ENCODE measurements around the gene MMRN1.

DNA sequence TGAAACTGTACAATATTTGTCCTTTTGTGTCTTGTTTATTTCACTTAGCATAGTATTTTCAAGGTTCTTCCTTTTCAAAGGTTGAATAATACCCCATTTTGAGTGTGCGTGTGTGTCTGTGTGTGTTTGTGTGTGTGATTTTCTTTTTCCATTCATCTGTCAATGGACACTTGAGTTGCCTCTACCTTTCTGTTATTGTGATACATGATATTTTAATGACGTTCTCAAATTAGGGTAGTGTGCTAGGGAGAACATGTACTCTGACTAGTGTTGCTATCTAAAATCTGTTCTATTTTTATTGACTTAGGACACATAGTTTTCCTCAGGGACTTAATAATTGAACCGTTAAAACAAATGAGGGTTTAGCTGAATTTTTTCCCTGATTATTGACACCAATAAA lies 9.9 kb downstream of the MMRN1 start:
- TF ChIP-seq, protein P1, sequence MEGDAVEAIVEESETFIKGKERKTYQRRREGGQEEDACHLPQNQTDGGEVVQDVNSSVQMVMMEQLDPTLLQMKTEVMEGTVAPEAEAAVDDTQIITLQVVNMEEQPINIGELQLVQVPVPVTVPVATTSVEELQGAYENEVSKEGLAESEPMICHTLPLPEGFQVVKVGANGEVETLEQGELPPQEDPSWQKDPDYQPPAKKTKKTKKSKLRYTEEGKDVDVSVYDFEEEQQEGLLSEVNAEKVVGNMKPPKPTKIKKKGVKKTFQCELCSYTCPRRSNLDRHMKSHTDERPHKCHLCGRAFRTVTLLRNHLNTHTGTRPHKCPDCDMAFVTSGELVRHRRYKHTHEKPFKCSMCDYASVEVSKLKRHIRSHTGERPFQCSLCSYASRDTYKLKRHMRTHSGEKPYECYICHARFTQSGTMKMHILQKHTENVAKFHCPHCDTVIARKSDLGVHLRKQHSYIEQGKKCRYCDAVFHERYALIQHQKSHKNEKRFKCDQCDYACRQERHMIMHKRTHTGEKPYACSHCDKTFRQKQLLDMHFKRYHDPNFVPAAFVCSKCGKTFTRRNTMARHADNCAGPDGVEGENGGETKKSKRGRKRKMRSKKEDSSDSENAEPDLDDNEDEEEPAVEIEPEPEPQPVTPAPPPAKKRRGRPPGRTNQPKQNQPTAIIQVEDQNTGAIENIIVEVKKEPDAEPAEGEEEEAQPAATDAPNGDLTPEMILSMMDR (IDR thresholded peaks at IDR 0.05), result no peak
- TF ChIP-seq POLR2A (IDR thresholded peaks at IDR 0.05), result no peak

All from lower leg skin (tissue), 3 donors.